GM12878 (cell line): ENCODE measurements around the gene NOP56. TPM values are rescaled to one million over a fixed set of nuclear protein-coding genes. Genes with fewer than 3 reads are reported as not detected.

Experiments
- ATAC-seq: fragments of 200-7000 bp; cut with Tn5 transposase; 3 replicates; pipeline ENCODE4 v1.9.1; 2020; ENCODE audit warnings: mild to moderate bottlenecking, moderate library complexity
- BruUV-seq: library from RNA; stranded (reverse); fragments of 400-500 nt; replicated peaks from 2 replicates; lab custom pipeline; 2021; lab: Mats Ljungman, UMichigan
- CTCF ChIA-PET: fragments of 300-600 bp; sonication (Branson Sonifier 250); formaldehyde crosslinking; extraction: SDS; loops from one replicate; lab custom pipeline; 2021; ENCODE audit warnings: inconsistent platforms; lab: Yijun Ruan, JAX
- POLR2A ChIA-PET: fragments of 350-600 bp; formaldehyde crosslinking; extraction: SDS; loops from one replicate; lab custom pipeline; 2021; ENCODE audit warnings: inconsistent platforms; lab: Charles Lee
- RAD21 ChIA-PET: fragments of 300-600 bp; sonication (Branson Sonifier 250); formaldehyde crosslinking; loops from one replicate; lab custom pipeline; 2023; ENCODE audit warnings: antibody characterized with exemption; ENCODE audit not compliant: unreplicated experiment; lab: Charles Lee
- SMC1A ChIA-PET: fragments of 300-600 bp; sonication (Branson Sonifier 250); formaldehyde crosslinking; loops from one replicate; lab custom pipeline; 2023; ENCODE audit not compliant: unreplicated experiment, uncharacterized antibody; lab: Charles Lee
- DNase-seq: peaks from one replicate; pipeline ENCODE4 v3.0.0-alpha.2; 2011; ENCODE audit warnings: low read depth, low spot score
- FAIRE-seq: peaks from 3 replicates; lab custom pipeline; 2011; peaks lifted over from hg19 to GRCh38; lab: Jason Lieb, UNC
- H2AFZ ChIP-seq: 2 replicates; pipeline ENCODE4 v1.6.0; 2011; ENCODE audit warnings: low read depth, low read length, control low read depth; ENCODE audit not compliant: control insufficient read depth
- H3K27ac ChIP-seq: 2 replicates; pipeline ENCODE4 v1.5.1; 2011; ENCODE audit warnings: control low read depth; ENCODE audit not compliant: control insufficient read depth, insufficient read depth
- H3K27me3 ChIP-seq, 2 experiments: replicated peaks in 1 of 2; 2 replicates each; pipeline versions ENCODE4 v1.6.0 to v1.6.1; 2011; ENCODE audit warnings: low read length in 1 of 2; ENCODE audit not compliant: control insufficient read depth in 2 of 2, insufficient read depth in 2 of 2
- H3K36me3 ChIP-seq, 2 experiments: 2 replicates each; pipeline ENCODE4 v1.5.1; 2011; ENCODE audit warnings: low read length in 1 of 2; ENCODE audit not compliant: control insufficient read depth in 2 of 2, insufficient read depth in 2 of 2
- H3K4me1 ChIP-seq: 2 replicates; pipeline ENCODE4 v1.6.1; 2011; ENCODE audit warnings: mild to moderate bottlenecking, low read length, moderate library complexity, mixed read lengths; ENCODE audit not compliant: control insufficient read depth, insufficient read depth
- H3K4me2 ChIP-seq: 2 replicates; pipeline ENCODE4 v1.6.0; 2011; ENCODE audit warnings: control low read depth; ENCODE audit not compliant: control insufficient read depth, insufficient read depth
- H3K4me3 ChIP-seq: fragments of 200-600 bp; sonication (generic); 2 replicates; pipeline ENCODE4 v1.5.1; 2016
- H3K79me2 ChIP-seq: 2 replicates; pipeline ENCODE4 v1.6.0; 2011; ENCODE audit warnings: low read length; ENCODE audit not compliant: control insufficient read depth, insufficient read depth
- H3K9ac ChIP-seq: 2 replicates; pipeline ENCODE4 v1.8.0; 2011; ENCODE audit warnings: low read length, control low read depth, mixed read lengths; ENCODE audit not compliant: control insufficient read depth, insufficient read depth
- H3K9me3 ChIP-seq: replicated peaks from 3 replicates; pipeline ENCODE4 v1.5.1; 2011; ENCODE audit warnings: mild to moderate bottlenecking, low read length; ENCODE audit not compliant: control insufficient read depth, insufficient read depth
- H4K20me1 ChIP-seq: 2 replicates; pipeline ENCODE4 v1.6.0; 2011; ENCODE audit not compliant: control insufficient read depth, insufficient read depth
- FOXM1 ChIP-seq: IDR thresholded peaks from 2 replicates; pipeline ENCODE4 v1.6.1; 2012; ENCODE audit warnings: low read depth, mild to moderate bottlenecking, inconsistent platforms, low read length, moderate library complexity
- NKRF ChIP-seq: fragments of 450-650 bp; conservative IDR thresholded peaks from 2 replicates; pipeline ENCODE4 v1.6.1; 2017; ENCODE audit warnings: mild to moderate bottlenecking, moderate library complexity
- POLR2A ChIP-seq: IDR thresholded peaks from 2 replicates; pipeline ENCODE4 v1.6.1; 2011; ENCODE audit warnings: low read depth, mild to moderate bottlenecking, low read length
- POLR2AphosphoS5 ChIP-seq: IDR thresholded peaks from 2 replicates; pipeline ENCODE4 v1.6.1; 2011; ENCODE audit warnings: mild to moderate bottlenecking, low read length, inconsistent platforms
- WGBS: methylation state at CpG from one replicate; pipeline ENCODE4 v1.1.6; 2016; ENCODE audit warnings: low lambda C conversion rate; ENCODE audit not compliant: insufficient replicate concordance, insufficient coverage; ENCODE audit errors: missing lambda C conversion rate; 5-methylcytosine and 5-hydroxymethylcytosine counted together
- in situ Hi-C: fragments of 300-500 bp; cut with MboI; formaldehyde crosslinking; loops from 9 replicates; pipeline ENCODE4 v1.14.3; 2018; ENCODE audit warnings: mixed read lengths
- intact Hi-C: fragments of 100-400 bp; cut with micrococcal nuclease; formaldehyde crosslinking; loops from one replicate; pipeline ENCODE4 v1.14.2; 2022; ENCODE audit not compliant: unreplicated experiment
- polyA plus RNA-seq, 11 experiments: library from polyadenylated mRNA; depleted of rRNA in 4 of 11; unstranded in 6 of 11; stranded (reverse) in 5 of 11; fragments of >200 nt; fragmentation: Nextera tagmentation in 4 of 11; fragmentation: Illumina TruSeq in 1 of 11; extraction: Ambion mirVana in 4 of 11; extraction: Trizol in 1 of 11; gene quantifications; 1 replicate in 1 of 11; 2 replicates in 10 of 11; pipeline versions ENCODE4 v1.2.1 to v1.2.3, GENCODE V29; 2011 to 2016; ENCODE audit warnings: inconsistent platforms in 2 of 11, missing spikeins in 2 of 11, low read depth in 1 of 11
- total RNA-seq, 4 experiments: library from RNA; depleted of rRNA in 3 of 4; stranded (reverse); fragments of >200 nt in 3 of 4; fragmentation: Illumina TruSeq in 1 of 4; extraction: Trizol in 1 of 4; gene quantifications; 2 replicates each; pipeline versions ENCODE4 v1.2.1 to v1.2.3, GENCODE V29; 2013 to 2021

Gene NOP56
- total and polyA plus RNA-seq, 10 of the 15 experiments (the other 5 are each of a cell fraction or from before 2014, with no cell fraction given) = 254 to 550 (median 464) TPM

DNA sequence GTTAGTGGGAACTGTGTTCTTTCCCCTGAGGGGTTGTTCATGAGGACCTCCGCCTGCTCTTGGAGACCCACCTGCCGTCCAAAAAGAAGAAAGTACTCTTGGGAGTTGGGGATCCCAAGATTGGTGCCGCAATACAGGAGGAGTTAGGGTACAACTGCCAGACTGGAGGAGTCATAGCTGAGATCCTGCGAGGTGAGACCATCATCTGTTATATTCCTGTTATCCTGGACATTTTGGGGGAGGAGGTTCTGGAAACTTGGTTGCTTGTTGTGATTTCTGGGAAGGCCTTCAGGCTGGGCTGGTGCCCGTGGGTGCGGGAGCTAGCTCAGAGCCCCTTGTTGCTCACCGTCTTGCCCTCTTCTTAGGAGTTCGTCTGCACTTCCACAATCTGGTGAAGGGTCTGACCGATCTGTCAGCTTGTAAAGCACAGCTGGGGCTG is 2.0 kb downstream of the NOP56 start:
- no peaks in the 10 kb centered on the region for H3K27me3 ChIP-seq
- in situ Hi-C loops = no loop called here
- H2AFZ ChIP-seq = no peak overlapping the region
- no peak for ATAC-seq
- WGBS = 53% methylated on average over 9 of the region's 9 CpGs
- peaks cover 13% of the 10 kb centered on the region for H3K4me1 ChIP-seq
- SMC1A ChIA-PET = interaction anchor here (4.9 kb wide), 1 partner anchor 10 kb away, joined by 25 read pairs; the partner anchor contains the start of gene IDH3B
- H3K79me2 ChIP-seq = peaks cover 52% of the 10 kb centered on the region
- TF ChIP-seq POLR2AphosphoS5 = peak; percentile 15; the same call in 1 of the 2 replicates
- no peak for TF ChIP-seq NKRF
- 0 out of 2 replicates have a peak, but pooled peaks have one; percentile 38 for TF ChIP-seq POLR2A
- 0 out of 2 replicates have a peak, but pooled peaks have one; percentile 17 for TF ChIP-seq FOXM1
- intact Hi-C loops = loop anchor here (5.0 kb wide), 1 partner anchor 182 kb away; the partner anchor contains the start of gene SNRPB
- FAIRE-seq = no peak
- no peak overlapping the region for H3K27ac ChIP-seq
- peak overlapping the region; percentile 95 for H3K9ac ChIP-seq
- H3K9me3 ChIP-seq = no peaks in the 10 kb centered on the region
- POLR2A ChIA-PET = interaction anchor here (1.2 to 5.6 kb wide), 2 partner anchors 10 to 186 kb away, joined by 4 to 47 read pairs; partner anchors contain the start of genes IDH3B, PCED1A and VPS16
- peak overlapping the region; percentile 95 for H3K4me2 ChIP-seq
- RAD21 ChIA-PET = no interaction called here
- DNase-seq = no peak
- CTCF ChIA-PET = interaction anchor here (0.7 to 1.8 kb wide), 5 partner anchors 9 to 347 kb away, joined by 3 to 7 read pairs (median 4); no protein-coding TSS in a partner anchor
- no TSS peak for BruUV-seq
- peaks cover 17% of the 10 kb centered on the region for H4K20me1 ChIP-seq
- H3K4me3 ChIP-seq = peak overlapping the region; percentile 95
- peaks cover 29 to 37% of the 10 kb centered on the region in 2 experiments for H3K36me3 ChIP-seq
